Immature natural killer cell (primary cell): ENCODE measurements around the gene ADARB2. TPM values are rescaled to one million over a fixed set of nuclear protein-coding genes. Genes with fewer than 3 reads are reported as not detected.

ENCODE experiments used
- DNase-seq, 3 donors: peaks; one replicate each; pipeline ENCODE4 v3.0.0; 2022; ENCODE audit warnings: mixed read lengths in 1 of 3
- H3K27ac Mint-ChIP-seq, 6 donors: one replicate each; pipeline ENCODE4 v1.8.0; 2020; ENCODE audit warnings: mixed read lengths in 6 of 6, mild to moderate bottlenecking in 5 of 6, inconsistent platforms in 4 of 6, moderate library complexity in 3 of 6
- H3K27me3 Mint-ChIP-seq, 3 donors: one replicate each; pipeline ENCODE4 v1.8.0; 2020 to 2021; ENCODE audit warnings: low read depth in 3 of 3, mild to moderate bottlenecking in 3 of 3, mixed read lengths in 3 of 3, moderate library complexity in 3 of 3, inconsistent platforms in 1 of 3
- H3K36me3 Mint-ChIP-seq, 3 donors: one replicate each; pipeline ENCODE4 v1.8.0; 2020; ENCODE audit warnings: mixed read lengths in 3 of 3, inconsistent platforms in 2 of 3, mild to moderate bottlenecking in 2 of 3
- H3K4me1 Mint-ChIP-seq, 2 donors: one replicate each; pipeline ENCODE4 v1.8.0; 2020; ENCODE audit warnings: inconsistent platforms in 2 of 2, mild to moderate bottlenecking in 2 of 2, mixed read lengths in 2 of 2, moderate library complexity in 1 of 2
- H3K4me3 Mint-ChIP-seq, 5 donors: one replicate each; pipeline ENCODE4 v1.8.0; 2020; ENCODE audit warnings: mild to moderate bottlenecking in 5 of 5, mixed read lengths in 5 of 5, inconsistent platforms in 3 of 5, moderate library complexity in 3 of 5
- H3K9me3 Mint-ChIP-seq, 6 donors: one replicate each; pipeline ENCODE4 v1.8.0; 2020; ENCODE audit warnings: mild to moderate bottlenecking in 6 of 6, mixed read lengths in 6 of 6, inconsistent platforms in 4 of 6, moderate library complexity in 3 of 6
- polyA plus RNA-seq, 3 donors: library from polyadenylated mRNA; unstranded; fragments of 300-500 nt; fragmentation: Illumina TruSeq; gene quantifications; one replicate each; pipeline ENCODE4 v1.2.3, GENCODE V29; 2021

ADARB2 gene
- polyA plus RNA-seq, 3 donors from 2014 or later = 0.12 TPM; not detected in 2

- no peaks in the 10 kb centered on the region for H3K36me3 Mint-ChIP-seq
- H3K9me3 Mint-ChIP-seq = no peaks in the 10 kb centered on the region
- H3K4me1 Mint-ChIP-seq = no peaks in the 10 kb centered on the region
- DNase-seq = no peak
- no peak overlapping the region for H3K27ac Mint-ChIP-seq
- H3K4me3 Mint-ChIP-seq = no peak overlapping the region
- H3K27me3 Mint-ChIP-seq = peaks cover 0 to 2% (median 0%) of the 10 kb centered on the region in 3 donors
These were observed 248.3 kb downstream of the ADARB2 start for GRCh38 chr10:1488970-1489548.

GRCh38 chr10:1486841-1487687 lies 250.3 kb downstream of the ADARB2 start:
- Mint-ChIP-seq H3K36me3 (no peaks in the 10 kb centered on the region), H3K4me3 (no peak overlapping the region), H3K4me1 (no peaks in the 10 kb centered on the region), H3K9me3 (no peaks in the 10 kb centered on the region), H3K27me3 (peaks cover 0 to 2% (median 0%) of the 10 kb centered on the region in 3 donors), H3K27ac (no peak overlapping the region)
- no peak for DNase-seq

GRCh38 chr10:1485357-1485756 lies 252.0 kb downstream of the ADARB2 start:
- H3K4me3 Mint-ChIP-seq = no peak overlapping the region
- no peaks in the 10 kb centered on the region for H3K9me3 Mint-ChIP-seq
- H3K36me3 Mint-ChIP-seq = no peaks in the 10 kb centered on the region
- H3K4me1 Mint-ChIP-seq = no peaks in the 10 kb centered on the region
- peaks cover 0 to 2% (median 0%) of the 10 kb centered on the region in 3 donors for H3K27me3 Mint-ChIP-seq
- no peak for DNase-seq
- H3K27ac Mint-ChIP-seq = no peak overlapping the region

DNA sequence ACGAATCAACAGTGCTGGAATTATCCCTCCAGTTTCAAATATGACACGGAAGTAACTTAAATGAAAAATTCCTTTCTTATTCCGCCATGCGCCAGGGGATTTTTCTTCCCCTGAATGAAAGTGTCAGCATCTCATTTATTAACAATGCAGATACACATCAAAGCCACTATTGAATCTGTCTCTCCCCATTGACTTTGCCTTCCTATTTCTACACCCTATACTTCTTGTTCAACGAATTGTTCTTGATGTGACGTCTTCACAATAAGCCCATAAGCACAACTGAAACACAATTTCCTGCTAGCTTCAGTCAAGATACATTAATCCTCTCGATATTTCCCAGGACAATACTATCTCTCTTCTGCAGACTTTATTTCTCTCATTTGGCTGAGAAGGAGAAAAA lies 253.5 kb downstream of the ADARB2 start:
- peaks cover 0 to 2% (median 0%) of the 10 kb centered on the region in 3 donors for H3K27me3 Mint-ChIP-seq
- no peak overlapping the region for H3K27ac Mint-ChIP-seq
- H3K4me1 Mint-ChIP-seq = no peaks in the 10 kb centered on the region
- H3K36me3 Mint-ChIP-seq = no peaks in the 10 kb centered on the region
- no peak overlapping the region for H3K4me3 Mint-ChIP-seq
- H3K9me3 Mint-ChIP-seq = no peaks in the 10 kb centered on the region
- DNase-seq = no peak

- H3K9me3 Mint-ChIP-seq = no peaks in the 10 kb centered on the region
- H3K4me3 Mint-ChIP-seq = no peak overlapping the region
- H3K4me1 Mint-ChIP-seq = no peaks in the 10 kb centered on the region
- H3K27ac Mint-ChIP-seq = no peak overlapping the region
- no peaks in the 10 kb centered on the region for H3K36me3 Mint-ChIP-seq
- H3K27me3 Mint-ChIP-seq = peaks cover 0 to 2% (median 0%) of the 10 kb centered on the region in 3 donors
- DNase-seq = no peak
These were observed 254.1 kb downstream of the ADARB2 start for GRCh38 chr10:1483246-1483645.

DNA sequence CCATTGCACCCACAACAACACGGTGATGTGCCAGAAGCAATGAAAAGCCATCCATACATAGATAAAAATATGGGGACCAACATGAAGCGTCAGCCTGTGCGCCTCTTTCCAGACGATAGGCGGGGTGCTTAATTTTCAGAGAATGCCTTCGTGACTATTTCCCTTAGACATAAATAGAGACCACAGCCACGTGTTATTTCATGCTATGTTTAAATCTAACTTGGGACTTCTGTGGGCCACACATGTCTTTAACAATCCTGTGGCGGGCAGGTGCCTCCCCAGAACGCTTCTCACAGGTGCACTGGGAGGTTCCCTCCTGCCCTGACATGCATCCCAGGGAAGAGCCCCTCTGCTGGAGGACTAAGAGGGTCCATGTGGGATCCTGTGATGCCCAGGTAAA lies 259.7 kb downstream of the ADARB2 start:
- DNase-seq = no peak
- no peaks in the 10 kb centered on the region for H3K4me1 Mint-ChIP-seq
- H3K27me3 Mint-ChIP-seq = peaks cover 1 to 5% (median 4%) of the 10 kb centered on the region in 3 donors
- no peaks in the 10 kb centered on the region for H3K9me3 Mint-ChIP-seq
- H3K27ac Mint-ChIP-seq = no peak overlapping the region
- H3K4me3 Mint-ChIP-seq = no peak overlapping the region
- H3K36me3 Mint-ChIP-seq = no peaks in the 10 kb centered on the region

DNA sequence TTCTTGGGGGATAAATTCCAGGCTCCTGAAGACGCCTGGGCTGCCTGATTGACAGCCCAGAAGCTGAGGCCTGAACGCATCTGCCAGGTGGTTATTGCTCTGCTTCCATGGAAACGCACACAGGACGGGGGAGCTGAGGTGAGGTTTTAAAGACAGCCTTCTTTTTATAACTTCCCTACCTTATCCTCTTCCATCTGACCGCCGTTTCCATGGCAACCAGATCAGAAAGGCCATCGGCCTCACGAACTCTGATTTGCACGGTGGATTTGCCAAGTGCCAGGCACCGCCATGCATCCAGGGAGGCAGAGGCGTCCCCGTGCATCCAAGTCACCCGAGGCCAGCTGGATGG lies 260.9 kb downstream of the ADARB2 start:
- Mint-ChIP-seq H3K4me1 (no peaks in the 10 kb centered on the region), H3K9me3 (no peaks in the 10 kb centered on the region), H3K36me3 (no peaks in the 10 kb centered on the region), H3K27ac (no peak overlapping the region), H3K4me3 (no peak overlapping the region), H3K27me3 (peaks cover 3 to 5% (median 4%) of the 10 kb centered on the region in 3 donors)
- DNase-seq = no peak

- no peaks in the 10 kb centered on the region for H3K36me3 Mint-ChIP-seq
- no peak for DNase-seq
- peaks cover 3 to 5% (median 4%) of the 10 kb centered on the region in 3 donors for H3K27me3 Mint-ChIP-seq
- H3K4me3 Mint-ChIP-seq = no peak overlapping the region
- no peak overlapping the region for H3K27ac Mint-ChIP-seq
- no peaks in the 10 kb centered on the region for H3K4me1 Mint-ChIP-seq
- H3K9me3 Mint-ChIP-seq = no peaks in the 10 kb centered on the region
These were observed 261.4 kb downstream of the ADARB2 start for GRCh38 chr10:1475771-1476454.

- H3K4me1 Mint-ChIP-seq = no peaks in the 10 kb centered on the region
- H3K9me3 Mint-ChIP-seq = no peaks in the 10 kb centered on the region
- no peaks in the 10 kb centered on the region for H3K36me3 Mint-ChIP-seq
- peaks cover 3 to 5% (median 4%) of the 10 kb centered on the region in 3 donors for H3K27me3 Mint-ChIP-seq
- H3K4me3 Mint-ChIP-seq = no peak overlapping the region
- H3K27ac Mint-ChIP-seq = no peak overlapping the region
- no peak for DNase-seq
These were observed 262.2 kb downstream of the ADARB2 start for GRCh38 chr10:1475098-1475591.

- H3K4me1 Mint-ChIP-seq = no peaks in the 10 kb centered on the region
- H3K4me3 Mint-ChIP-seq = no peak overlapping the region
- H3K27me3 Mint-ChIP-seq = peaks cover 3 to 5% (median 4%) of the 10 kb centered on the region in 3 donors
- H3K36me3 Mint-ChIP-seq = no peaks in the 10 kb centered on the region
- no peak for DNase-seq
- no peak overlapping the region for H3K27ac Mint-ChIP-seq
- no peaks in the 10 kb centered on the region for H3K9me3 Mint-ChIP-seq
These were observed 262.8 kb downstream of the ADARB2 start for GRCh38 chr10:1474376-1475097.

DNA sequence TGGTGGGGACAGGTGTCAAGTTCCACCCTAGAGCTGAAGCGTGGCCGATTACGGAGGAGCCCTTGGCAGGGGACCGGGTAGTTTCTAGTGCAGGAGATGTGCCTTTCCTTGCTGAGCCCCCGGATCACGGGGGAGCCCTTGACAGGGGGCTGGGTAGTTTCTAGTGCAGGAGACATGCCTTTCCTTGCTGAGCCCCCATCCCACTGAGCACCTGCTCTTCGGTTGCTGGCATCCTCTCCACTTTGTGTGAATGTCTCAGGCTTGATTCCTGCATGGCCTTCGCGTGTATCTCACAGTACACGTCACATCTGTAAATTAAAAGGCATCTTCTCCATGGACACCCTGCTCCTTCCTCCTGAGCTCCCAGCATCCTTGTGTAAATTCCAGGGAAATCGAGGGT lies 263.5 kb downstream of the ADARB2 start:
- H3K36me3 Mint-ChIP-seq = no peaks in the 10 kb centered on the region
- H3K9me3 Mint-ChIP-seq = no peaks in the 10 kb centered on the region
- H3K27ac Mint-ChIP-seq = no peak overlapping the region
- H3K4me1 Mint-ChIP-seq = no peaks in the 10 kb centered on the region
- H3K27me3 Mint-ChIP-seq = peaks cover 3 to 5% (median 4%) of the 10 kb centered on the region in 3 donors
- no peak for DNase-seq
- H3K4me3 Mint-ChIP-seq = no peak overlapping the region

GRCh38 chr10:1472178-1472958 lies 265.0 kb downstream of the ADARB2 start:
- H3K4me3 Mint-ChIP-seq = no peak overlapping the region
- no peak for DNase-seq
- H3K9me3 Mint-ChIP-seq = no peaks in the 10 kb centered on the region
- H3K36me3 Mint-ChIP-seq = no peaks in the 10 kb centered on the region
- no peaks in the 10 kb centered on the region for H3K4me1 Mint-ChIP-seq
- peaks cover 2 to 5% (median 3%) of the 10 kb centered on the region in 3 donors for H3K27me3 Mint-ChIP-seq
- no peak overlapping the region for H3K27ac Mint-ChIP-seq

GRCh38 chr10:1468811-1469210 lies 268.5 kb downstream of the ADARB2 start:
- H3K27me3 Mint-ChIP-seq = peaks cover 0 to 4% (median 1%) of the 10 kb centered on the region in 3 donors
- no peak overlapping the region for H3K27ac Mint-ChIP-seq
- H3K36me3 Mint-ChIP-seq = no peaks in the 10 kb centered on the region
- H3K4me3 Mint-ChIP-seq = no peak overlapping the region
- H3K4me1 Mint-ChIP-seq = no peaks in the 10 kb centered on the region
- H3K9me3 Mint-ChIP-seq = no peaks in the 10 kb centered on the region
- no peak for DNase-seq
